ENCODE measurements around the gene SLMAP.

Gene SLMAP

DNA sequence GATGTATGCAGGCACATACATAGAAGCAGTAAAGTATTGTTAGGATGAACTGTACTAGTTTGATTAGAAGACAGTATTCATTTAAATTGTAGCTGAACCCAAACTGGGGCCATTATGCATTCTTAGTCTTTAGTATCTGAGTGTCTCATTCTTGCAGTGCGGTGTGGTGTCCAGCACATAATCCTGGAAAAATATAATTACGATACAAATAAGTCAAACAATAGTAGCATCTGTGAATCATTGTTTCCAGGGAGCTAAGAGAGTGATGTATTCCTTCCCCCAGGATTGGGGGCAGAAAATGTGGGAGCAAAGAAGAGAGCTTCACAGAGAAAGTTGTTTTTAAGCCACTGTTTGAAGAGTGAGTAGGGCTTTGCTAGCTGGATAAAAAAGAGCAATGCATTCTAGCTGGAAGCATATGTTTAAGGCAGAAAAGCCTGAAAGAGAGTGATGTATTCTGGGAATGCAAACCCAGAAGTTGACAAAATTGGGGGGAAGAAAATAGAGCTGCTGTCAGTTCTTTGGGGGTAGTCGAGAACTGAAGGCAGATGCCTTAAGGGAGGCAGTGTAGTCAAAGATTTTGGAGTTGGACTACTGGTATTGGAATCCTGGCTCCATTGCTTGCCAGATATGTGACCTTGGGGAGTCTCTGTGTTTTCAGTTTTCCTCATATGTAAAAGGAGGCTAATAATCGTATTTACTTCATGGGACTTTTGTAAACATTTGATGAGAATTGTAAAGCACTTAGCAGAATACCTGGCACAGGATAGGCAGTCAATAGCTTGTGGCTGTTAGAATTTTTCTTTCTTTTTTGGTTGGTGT lies 14.1 kb downstream of the SLMAP start:
- Mint-ChIP-seq H3K4me3 (no peak overlapping the region), H3K4me1 (ENCODE audit: low read depth) (peaks cover 55% of the 10 kb centered on the region), H3K36me3 (peaks cover 23% of the 10 kb centered on the region), H3K27me3 (no peaks in the 10 kb centered on the region), H3K27ac (no peak overlapping the region), H3K9me3 (ENCODE audit: low read depth) (no peaks in the 10 kb centered on the region)

DNA sequence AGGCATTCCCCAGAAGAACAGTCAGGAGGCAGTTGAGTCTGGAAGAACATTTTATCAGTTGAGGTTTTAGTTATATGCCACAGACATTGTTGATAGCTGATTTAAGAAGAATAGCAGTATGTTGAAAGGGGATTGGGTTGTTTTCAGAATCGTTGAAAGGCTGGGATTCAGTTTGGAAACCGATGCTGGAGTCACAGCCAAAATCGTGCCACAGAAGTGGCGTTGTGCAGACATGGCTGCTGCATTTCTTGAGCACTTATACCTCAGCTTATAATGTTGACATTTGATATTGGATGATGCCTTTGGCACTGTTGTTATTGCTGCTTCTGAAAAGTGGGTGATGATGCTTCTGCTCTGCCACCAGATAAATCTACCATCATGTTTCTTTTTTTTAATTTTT lies 16.1 kb downstream of the SLMAP start:
- Mint-ChIP-seq H3K27ac (no peak overlapping the region), H3K4me1 (ENCODE audit: low read depth) (peaks cover 49% of the 10 kb centered on the region), H3K4me3 (no peak overlapping the region), H3K9me3 (ENCODE audit: low read depth) (no peaks in the 10 kb centered on the region), H3K27me3 (no peaks in the 10 kb centered on the region), H3K36me3 (peaks cover 18% of the 10 kb centered on the region)

DNA sequence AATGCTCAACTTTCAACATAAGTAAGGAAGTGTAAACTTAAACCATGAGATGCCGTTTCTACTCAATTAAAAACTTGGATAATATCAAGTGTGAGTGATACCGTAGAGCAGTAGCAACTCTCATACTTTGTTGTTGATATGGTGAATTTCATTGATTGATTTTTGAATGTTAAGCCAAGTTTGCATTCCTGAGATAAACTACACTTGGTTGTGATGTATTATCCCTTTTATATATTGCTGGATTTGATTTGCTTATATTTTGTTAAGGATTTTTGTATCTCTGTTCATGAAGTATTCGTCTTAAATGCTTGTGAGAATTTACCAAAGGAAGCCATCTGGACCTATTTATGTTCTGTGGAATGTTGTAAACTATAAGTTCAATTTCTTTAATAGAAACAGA lies 21.7 kb downstream of the SLMAP start:
- H3K4me3 Mint-ChIP-seq = no peak overlapping the region

DNA sequence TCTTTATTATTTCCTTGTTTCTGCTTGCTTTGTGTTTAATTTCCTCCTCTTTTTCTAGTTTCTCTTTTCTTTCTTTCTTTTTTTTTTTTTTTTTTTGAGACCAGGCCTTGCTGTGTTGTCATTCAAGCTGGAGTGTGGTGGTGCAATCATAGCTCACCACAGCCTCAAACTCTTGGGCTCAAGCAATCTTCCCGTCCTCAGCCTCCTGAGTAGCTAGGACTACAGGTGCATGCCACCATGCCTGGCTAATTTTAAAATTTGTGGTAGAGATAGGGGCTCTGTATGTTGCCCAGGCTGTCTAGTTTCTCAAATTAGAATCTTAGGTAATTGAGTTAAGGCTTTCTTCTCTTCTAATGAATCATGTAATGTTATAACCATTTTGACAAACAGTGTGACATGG lies 22.4 kb downstream of the SLMAP start:
- H3K4me1 Mint-ChIP-seq (ENCODE audit: low read depth) = peaks cover 41% of the 10 kb centered on the region
- H3K27me3 Mint-ChIP-seq = no peaks in the 10 kb centered on the region
- no peak overlapping the region for H3K27ac Mint-ChIP-seq
- H3K4me3 Mint-ChIP-seq = no peak overlapping the region
- no peaks in the 10 kb centered on the region for H3K9me3 Mint-ChIP-seq (ENCODE audit: low read depth)
- H3K36me3 Mint-ChIP-seq = peaks cover 19% of the 10 kb centered on the region

More for the DNA sequence above, 21.7 kb downstream of the SLMAP start:
- no peaks in the 10 kb centered on the region for H3K27me3 Mint-ChIP-seq
- peaks cover 13% of the 10 kb centered on the region for H3K36me3 Mint-ChIP-seq
- peaks cover 41% of the 10 kb centered on the region for H3K4me1 Mint-ChIP-seq (ENCODE audit: low read depth)
- no peaks in the 10 kb centered on the region for H3K9me3 Mint-ChIP-seq (ENCODE audit: low read depth)
- H3K27ac Mint-ChIP-seq = no peak overlapping the region

DNA sequence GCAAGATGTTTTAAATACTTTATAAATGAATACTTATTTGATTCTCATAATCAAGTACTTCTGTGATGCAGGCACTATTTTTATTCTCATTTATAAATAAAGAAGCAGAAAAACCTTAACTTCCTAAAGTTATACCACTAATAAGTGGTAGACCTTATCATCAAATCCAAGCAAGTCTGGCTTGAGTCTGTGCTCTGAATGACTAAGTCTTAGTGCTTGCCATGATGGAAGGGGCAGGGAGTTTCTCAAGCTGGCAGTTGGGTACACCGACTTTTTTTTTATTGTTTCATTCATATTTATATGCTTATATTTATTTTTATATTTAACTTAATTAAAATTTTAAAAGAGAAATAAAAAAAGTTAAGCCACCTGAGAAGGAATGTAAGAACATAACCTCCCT lies 23.6 kb downstream of the SLMAP start:
- no peaks in the 10 kb centered on the region for H3K27me3 Mint-ChIP-seq
- no peak overlapping the region for H3K27ac Mint-ChIP-seq
- no peaks in the 10 kb centered on the region for H3K9me3 Mint-ChIP-seq (ENCODE audit: low read depth)
- H3K4me1 Mint-ChIP-seq (ENCODE audit: low read depth) = peaks cover 44% of the 10 kb centered on the region
- H3K36me3 Mint-ChIP-seq = peaks cover 20% of the 10 kb centered on the region
- H3K4me3 Mint-ChIP-seq = no peak overlapping the region

DNA sequence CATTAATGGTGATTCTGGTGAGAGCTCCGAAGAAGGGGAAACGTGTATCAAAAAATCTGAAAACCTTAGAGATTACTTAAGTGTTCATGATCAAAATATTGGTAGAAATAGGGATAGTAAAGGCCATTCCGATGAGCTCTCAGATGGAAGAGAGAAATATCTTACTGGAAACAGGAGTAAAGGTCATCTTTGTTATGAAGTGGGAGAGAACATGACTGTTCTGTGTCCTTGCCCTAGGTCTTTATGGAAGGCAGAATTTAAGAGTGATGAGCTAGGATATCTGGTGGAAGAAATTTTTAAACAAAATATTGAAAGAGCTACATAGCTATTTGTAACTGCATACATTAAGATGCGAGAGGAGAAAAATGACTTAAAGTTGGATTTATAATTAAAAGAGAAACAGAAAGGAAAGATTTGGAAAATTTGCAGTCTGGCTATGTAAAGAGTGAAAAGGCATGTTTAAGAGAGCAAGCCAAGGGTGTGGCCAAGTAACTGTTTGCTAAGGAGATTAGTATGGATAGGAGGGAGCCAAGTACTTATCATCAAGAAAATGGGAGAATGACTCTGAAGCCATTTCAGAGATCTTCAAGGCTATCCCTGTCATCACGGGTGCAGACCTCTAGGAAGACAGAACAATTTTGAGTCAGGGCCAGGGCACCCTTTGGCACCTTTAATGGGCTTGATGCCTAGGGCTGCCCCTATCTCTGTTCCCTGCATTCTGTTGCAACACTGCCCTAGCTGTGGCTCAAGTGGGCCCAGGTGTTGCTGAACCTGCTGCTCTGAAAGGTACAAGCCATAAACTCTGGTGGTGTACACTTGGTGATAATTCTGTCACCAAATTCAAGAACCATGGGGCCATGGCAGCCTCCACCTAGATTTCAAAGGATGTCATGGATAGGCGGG lies 27.3 kb downstream of the SLMAP start:
- no peaks in the 10 kb centered on the region for H3K27me3 Mint-ChIP-seq
- peaks cover 20% of the 10 kb centered on the region for H3K36me3 Mint-ChIP-seq
- H3K9me3 Mint-ChIP-seq (ENCODE audit: low read depth) = no peaks in the 10 kb centered on the region
- H3K4me1 Mint-ChIP-seq (ENCODE audit: low read depth) = peaks cover 39% of the 10 kb centered on the region
- no peak overlapping the region for H3K4me3 Mint-ChIP-seq
- H3K27ac Mint-ChIP-seq = no peak overlapping the region

DNA sequence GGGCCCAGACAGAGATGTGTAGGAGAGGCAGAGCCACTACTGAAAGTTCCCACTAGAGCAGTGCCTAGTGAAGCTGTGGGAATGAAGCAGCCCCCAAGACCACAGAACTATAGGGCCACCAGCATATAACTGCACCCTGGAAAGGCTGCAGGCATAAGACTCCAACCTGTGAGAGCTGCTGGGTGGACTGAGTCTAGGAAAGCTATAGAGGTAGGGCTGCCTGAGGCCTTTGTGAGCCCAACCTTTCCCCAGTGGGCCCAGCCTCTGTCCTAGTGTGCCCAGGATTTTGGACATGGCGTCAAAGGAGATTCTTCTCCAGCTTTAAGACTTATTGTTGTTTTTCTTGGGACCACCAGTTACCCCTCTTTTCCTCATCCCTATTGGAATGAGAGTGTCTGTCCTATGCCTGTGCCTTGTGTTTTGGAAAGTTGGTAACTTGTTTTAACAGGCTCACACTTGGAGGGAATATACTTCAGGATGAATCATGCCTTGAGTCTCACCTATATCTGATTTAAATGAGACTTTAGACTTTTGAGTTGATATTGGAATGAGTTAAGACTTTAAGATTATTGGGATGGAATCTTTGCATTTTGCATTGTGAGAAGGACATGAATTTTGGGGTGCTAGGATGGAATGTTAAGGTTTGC lies 28.1 kb downstream of the SLMAP start:
- Mint-ChIP-seq H3K27me3 (no peaks in the 10 kb centered on the region), H3K36me3 (peaks cover 20% of the 10 kb centered on the region), H3K9me3 (ENCODE audit: low read depth) (no peaks in the 10 kb centered on the region), H3K27ac (no peak overlapping the region), H3K4me3 (no peak overlapping the region), H3K4me1 (ENCODE audit: low read depth) (peaks cover 34% of the 10 kb centered on the region)

DNA sequence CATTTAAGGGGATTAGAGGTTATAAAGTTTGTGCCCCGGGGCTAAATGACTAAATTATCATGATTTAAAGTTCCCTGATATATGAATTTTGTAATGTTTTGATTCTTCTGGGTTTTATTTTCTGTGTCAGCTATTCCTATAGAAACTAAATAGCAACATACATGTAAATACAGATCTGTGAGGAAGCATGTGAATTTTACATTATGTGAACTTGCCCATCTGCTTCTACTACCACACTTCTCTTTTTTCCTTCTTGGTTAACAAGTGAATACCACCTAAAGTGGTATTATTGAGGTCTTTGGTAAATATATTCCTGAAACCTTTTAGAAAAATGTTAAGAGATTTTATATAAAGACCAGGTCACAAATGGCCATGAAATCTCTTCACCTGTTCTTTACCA lies 29.3 kb downstream of the SLMAP start:
- Mint-ChIP-seq H3K4me1 (ENCODE audit: low read depth) (peaks cover 34% of the 10 kb centered on the region), H3K27me3 (no peaks in the 10 kb centered on the region), H3K27ac (no peak overlapping the region), H3K4me3 (no peak overlapping the region), H3K36me3 (peaks cover 22% of the 10 kb centered on the region), H3K9me3 (ENCODE audit: low read depth) (no peaks in the 10 kb centered on the region)

DNA sequence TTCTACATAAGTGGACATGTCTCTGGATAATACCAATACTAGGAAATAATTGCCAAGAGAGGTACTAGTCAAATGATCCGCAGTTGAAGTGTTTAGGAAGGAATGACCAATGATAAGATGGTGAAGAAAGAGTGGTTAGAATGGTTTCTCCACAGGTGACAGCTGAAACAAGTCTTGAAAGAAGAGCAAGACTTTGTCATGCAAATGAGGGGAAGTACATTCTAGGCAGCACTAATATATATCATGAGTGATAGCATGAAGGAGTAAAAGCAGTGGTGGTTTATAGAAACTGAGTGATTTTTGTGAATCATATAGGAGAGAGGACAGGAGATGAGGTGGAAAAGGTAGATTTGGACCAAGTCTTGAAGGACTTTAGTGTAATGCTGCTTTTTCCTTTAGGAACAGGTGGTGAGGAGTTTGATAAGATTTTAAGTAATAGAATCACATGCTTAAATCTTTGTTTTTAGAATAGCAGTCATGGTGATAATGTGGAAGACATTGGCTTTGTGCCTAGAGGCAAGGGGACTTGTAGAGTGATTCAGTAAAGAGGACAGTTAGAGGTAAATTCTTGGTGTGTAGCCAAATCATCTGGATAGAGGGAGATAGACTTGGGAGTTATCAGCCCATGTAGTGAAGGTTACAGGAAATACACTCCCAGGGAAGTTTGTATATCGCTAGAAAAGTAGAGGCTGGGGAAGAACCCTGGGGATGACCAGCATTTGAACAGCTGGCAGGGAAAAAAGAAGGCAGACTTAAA lies 31.9 kb downstream of the SLMAP start:
- H3K27ac Mint-ChIP-seq = no peak overlapping the region
- no peaks in the 10 kb centered on the region for H3K27me3 Mint-ChIP-seq
- no peaks in the 10 kb centered on the region for H3K9me3 Mint-ChIP-seq (ENCODE audit: low read depth)
- peaks cover 31% of the 10 kb centered on the region for H3K4me1 Mint-ChIP-seq (ENCODE audit: low read depth)
- peaks cover 8% of the 10 kb centered on the region for H3K36me3 Mint-ChIP-seq
- H3K4me3 Mint-ChIP-seq = no peak overlapping the region

DNA sequence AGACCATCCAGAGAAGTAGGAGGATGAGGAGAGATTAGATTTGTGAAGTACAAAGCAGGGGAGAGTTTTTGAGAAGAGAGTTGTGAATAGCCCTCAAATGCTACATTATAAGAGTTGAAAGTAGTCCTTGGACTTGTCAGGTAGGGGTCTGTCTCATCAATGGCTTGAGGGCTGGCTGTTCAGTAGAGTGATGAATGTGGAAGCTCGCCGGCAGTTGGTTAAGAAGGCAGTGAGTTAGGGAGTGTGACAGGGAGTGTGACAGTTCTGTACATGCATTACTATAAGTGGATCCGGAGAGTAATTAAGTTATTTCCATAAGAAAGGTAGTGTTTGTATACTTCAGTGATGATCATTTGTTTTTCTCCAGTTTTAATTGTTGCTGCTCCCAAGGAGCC lies 32.5 kb downstream of the SLMAP start:
- Mint-ChIP-seq H3K4me1 (ENCODE audit: low read depth) (peaks cover 31% of the 10 kb centered on the region), H3K4me3 (no peak overlapping the region), H3K27ac (no peak overlapping the region), H3K36me3 (peaks cover 3% of the 10 kb centered on the region), H3K9me3 (ENCODE audit: low read depth) (no peaks in the 10 kb centered on the region), H3K27me3 (no peaks in the 10 kb centered on the region)

DNA sequence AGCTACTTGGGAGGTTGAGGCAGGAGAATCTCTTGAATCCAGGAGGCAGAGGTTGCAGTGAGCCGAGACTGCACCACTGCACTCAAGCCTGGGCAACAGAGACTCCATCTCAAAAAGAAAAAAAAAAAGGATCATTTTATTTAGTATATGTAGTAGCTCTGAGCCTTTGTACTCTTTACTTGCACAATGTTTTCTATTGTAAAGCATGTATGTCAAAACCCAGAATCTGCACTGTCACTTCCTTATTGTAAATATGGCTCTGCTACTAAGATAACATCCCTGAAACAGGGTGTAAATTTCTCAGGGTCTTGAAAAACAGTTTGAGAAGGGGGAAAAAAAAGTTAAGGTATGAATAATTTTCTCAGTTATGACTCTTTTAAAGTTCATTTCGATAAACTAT lies 35.1 kb downstream of the SLMAP start:
- Mint-ChIP-seq H3K36me3 (peaks cover 5% of the 10 kb centered on the region), H3K9me3 (ENCODE audit: low read depth) (no peaks in the 10 kb centered on the region), H3K4me3 (no peak overlapping the region), H3K4me1 (ENCODE audit: low read depth) (peaks cover 37% of the 10 kb centered on the region), H3K27me3 (no peaks in the 10 kb centered on the region), H3K27ac (no peak overlapping the region)

DNA sequence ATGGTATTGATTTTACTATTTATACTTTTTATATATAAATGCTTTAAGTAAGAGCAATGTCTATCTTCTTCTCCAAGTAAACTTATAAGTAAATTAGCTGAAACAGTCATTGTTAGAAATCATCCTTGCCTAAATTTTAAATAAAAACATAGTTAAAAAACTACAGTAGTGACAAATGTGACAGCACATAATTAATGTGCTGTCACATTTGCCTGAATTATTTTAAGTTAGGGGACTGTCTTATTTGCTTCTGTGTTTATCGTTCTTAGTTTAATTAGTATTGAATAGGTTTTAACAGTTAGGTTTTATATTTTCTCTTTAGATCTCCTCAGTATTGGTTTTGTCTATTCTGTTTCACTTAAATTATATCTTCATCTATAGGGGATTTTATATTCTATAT lies 36.1 kb downstream of the SLMAP start:
- Mint-ChIP-seq H3K9me3 (ENCODE audit: low read depth) (no peaks in the 10 kb centered on the region), H3K27ac (no peak overlapping the region), H3K4me1 (ENCODE audit: low read depth) (peaks cover 39% of the 10 kb centered on the region), H3K36me3 (peaks cover 5% of the 10 kb centered on the region), H3K4me3 (no peak overlapping the region), H3K27me3 (no peaks in the 10 kb centered on the region)

DNA sequence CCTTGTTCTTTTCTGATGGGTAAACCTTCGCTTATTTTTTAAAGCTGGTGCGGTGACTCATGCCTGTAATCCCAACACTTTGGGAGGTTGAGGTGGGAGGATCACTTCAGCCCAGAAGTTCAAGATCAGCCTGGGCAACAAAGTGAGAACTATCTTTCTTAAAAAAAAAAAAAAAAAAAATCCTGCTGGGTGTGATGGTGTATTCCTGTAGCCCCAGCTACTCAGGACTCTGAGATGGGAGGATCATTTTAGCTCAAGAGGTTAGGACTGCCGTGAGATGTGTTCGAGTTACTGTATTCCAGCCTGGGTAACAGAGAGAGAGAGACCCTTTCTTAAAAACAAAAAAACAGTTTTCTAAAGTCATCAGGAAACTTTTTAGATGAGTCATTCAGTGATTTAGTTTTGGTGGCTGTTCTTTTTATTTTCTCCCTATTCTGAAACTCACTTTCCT lies 37.7 kb downstream of the SLMAP start:
- peak overlapping the region; percentile 16 for H3K27ac Mint-ChIP-seq
- H3K4me1 Mint-ChIP-seq (ENCODE audit: low read depth) = peaks cover 47% of the 10 kb centered on the region
- peaks cover 5% of the 10 kb centered on the region for H3K36me3 Mint-ChIP-seq

DNA sequence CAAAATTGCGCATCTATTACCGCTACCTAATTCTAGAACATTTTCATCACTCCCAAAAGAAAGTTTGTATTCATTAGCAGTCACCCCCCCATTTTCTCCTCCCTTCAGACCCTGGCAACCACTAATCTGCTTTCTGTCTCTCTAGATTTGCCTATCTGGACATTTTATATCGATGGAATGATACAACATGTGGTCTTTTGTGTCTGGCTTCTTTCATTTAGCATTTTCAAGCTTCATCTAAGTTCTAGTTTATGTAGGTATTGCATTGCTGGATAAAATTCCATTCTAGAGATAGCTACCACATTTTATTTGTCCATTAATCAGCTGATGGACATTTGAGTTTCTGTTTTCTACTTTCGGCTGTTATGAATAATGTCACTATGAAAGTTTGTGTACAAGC lies 38.4 kb downstream of the SLMAP start:
- no peaks in the 10 kb centered on the region for H3K27me3 Mint-ChIP-seq
- H3K9me3 Mint-ChIP-seq (ENCODE audit: low read depth) = no peaks in the 10 kb centered on the region
- H3K27ac Mint-ChIP-seq = no peak overlapping the region
- peaks cover 51% of the 10 kb centered on the region for H3K4me1 Mint-ChIP-seq (ENCODE audit: low read depth)
- no peak overlapping the region for H3K4me3 Mint-ChIP-seq
- H3K36me3 Mint-ChIP-seq = peaks cover 5% of the 10 kb centered on the region

More for the DNA sequence above, 37.7 kb downstream of the SLMAP start:
- H3K27me3 Mint-ChIP-seq = no peaks in the 10 kb centered on the region
- H3K4me3 Mint-ChIP-seq = peak overlapping the region; percentile 3
- no peaks in the 10 kb centered on the region for H3K9me3 Mint-ChIP-seq (ENCODE audit: low read depth)
